Stimulated activated CD4-positive, alpha-beta T cell treated with anti-CD3 and anti-CD28 coated beads, Interleukin-12 subunit alpha, Interleukin-12 subunit beta, amount 100 ng/mL, for 24 hours (primary cell): ENCODE data around the gene POTEH.
"Not testable (repeated sequence)": the region's sequence is repeated elsewhere in the genome, so short reads cannot be mapped to it uniquely, and the experiment has no call there.

Experiments used
- DNase-seq, 2 experiments: peaks; one replicate each; pipeline ENCODE4 v3.0.0-alpha.2; 2020; ENCODE audit warnings: low read depth in 2 of 2

The POTEH gene

DNA sequence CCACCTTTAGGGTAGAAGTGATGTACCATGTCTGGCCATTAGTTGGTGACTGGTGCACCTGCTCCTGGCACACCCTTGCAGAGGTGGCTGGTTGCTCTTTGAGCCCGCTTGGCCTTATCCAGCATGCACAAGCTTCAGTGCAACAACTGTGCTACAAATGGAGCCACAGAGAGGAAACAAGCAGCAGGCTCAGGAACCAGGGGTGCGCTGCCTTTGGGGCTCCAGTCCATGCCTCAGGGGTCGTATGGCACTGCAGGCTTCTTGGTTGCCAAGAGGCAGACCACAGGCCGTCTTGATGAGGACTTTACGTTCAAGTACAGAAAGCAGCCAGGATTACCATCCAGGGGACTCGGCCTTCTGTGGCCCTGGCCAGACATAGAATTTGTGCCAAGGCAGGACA is 44.6 kb downstream of the POTEH start:
- DNase-seq: not testable (repeated sequence)

DNA sequence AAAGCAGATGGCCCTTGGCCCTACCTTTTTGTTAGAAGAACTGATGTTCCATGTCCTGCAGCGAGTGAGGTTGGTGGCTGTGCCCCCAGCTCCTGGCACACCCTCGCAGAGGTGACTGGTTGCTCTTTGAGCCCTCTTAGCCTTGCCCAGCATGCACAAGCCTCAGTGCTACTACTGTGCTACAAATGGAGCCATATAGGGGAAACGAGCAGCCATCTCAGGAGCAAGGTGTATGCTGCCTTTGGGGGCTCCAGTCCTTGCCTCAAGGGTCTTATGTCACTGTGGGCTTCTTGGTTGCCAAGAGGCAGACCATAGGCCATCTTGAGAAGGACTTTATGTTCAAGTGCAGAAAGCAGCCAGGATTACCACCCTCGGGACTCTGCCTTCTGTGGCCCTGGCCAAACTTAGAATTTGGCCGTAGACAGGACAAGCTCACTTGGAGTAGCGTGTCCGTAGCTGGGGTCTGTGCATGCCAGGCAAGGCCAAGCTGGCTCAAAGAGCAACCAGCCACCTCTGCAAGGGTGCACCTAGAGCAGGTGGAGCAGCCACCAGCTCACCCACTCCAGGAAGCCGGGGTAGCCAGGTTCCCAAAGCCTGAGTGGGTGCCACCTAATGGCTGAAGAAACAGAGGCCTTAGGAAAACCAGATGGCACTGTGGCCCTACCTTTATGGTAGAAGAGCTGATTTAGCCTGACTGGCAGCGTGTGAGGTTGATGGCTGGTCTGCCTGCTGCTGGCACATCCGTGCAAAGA is 48.5 kb downstream of the POTEH start:
- DNase-seq: not testable (repeated sequence)

DNA sequence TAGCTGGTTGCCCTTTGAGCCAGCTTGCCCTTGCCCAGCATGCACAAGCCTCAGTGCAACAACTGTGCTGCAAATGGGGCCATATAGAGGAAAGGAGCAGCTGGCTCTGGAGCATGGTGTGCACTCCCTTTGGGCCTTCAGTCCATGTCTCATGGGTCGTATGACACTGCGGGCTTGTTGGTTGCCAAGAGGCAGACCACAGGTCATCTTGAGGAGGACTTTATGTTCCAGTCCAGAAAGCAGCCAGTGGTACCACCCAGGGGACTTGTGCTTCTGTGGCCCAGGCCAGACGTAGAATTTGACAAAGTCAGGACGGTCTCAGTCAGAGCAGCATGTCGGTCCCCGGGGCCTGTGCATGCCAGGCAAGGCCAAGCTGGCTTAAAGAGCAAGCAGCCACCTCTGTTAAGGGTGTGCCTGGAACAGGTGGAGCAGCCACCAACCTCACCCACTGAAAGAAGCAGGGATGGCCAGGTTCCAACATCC is 49.1 kb downstream of the POTEH start:
- not testable (repeated sequence) for DNase-seq

DNA sequence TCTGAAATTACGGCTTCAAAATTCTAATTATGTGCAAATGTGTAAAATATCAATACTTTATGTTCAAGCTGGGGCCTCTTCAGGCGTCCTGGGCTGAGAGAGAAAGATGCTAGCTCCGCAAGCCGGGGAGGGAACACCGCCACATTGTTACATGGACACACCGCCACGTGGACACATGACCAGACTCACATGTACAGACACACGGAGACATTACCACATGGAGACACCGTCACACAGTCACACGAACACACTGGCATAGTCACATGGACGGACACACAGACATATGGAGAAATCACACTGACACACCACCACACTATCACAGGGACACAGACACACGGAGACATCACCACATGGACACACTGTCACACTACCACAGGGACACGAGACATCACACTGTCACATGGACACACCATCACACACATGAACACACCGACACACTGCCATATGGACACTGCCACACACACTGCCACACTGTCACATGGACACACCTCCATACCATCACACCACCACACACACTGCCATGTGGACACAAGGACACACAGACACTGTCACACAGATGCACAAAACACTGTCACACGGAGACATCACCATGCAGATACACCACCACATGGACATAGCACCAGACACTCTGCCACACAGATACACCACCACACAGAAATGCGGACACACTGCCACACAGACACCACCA is 58.0 kb downstream of the POTEH start:
- not testable (repeated sequence) for DNase-seq

DNA sequence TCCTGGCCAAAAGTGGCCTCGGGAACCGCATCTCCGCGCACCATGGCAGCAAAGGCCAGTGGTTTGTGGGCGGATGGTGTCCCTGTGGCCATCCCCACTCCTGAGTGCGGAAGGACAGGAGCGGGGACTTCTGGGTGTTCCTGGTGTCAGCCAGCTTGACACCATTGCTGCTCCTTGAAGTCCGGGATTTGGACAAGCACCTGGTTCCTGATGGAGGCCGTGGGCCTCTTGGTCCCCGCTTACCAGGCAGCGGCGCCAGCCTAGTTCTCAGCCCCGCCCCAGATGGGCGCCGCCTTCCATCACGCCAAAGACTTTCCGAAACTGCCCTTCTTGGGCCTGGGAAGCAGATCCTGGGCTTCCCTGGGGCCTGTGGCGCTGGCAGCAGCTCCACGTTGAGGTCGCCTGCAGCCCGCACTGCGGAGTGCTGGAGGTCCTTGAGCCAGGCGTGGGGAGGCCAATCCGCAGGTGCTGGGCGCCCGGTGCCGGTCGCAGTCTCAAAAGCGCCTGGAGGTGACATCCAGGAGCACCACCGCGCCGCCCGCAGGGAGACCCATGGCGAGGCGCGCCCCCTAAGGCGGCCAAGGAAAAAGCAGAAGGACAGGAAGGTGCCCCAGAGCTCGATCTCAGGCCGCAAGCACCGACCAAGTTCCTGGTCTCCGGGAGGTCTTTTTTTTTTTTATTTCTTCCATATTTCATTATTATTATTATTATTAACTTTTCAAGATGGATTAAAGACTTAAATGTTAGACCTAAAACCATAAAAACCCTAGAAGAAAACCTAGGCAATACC is 59.5 kb downstream of the POTEH start:
- DNase-seq: not testable (repeated sequence)

DNA sequence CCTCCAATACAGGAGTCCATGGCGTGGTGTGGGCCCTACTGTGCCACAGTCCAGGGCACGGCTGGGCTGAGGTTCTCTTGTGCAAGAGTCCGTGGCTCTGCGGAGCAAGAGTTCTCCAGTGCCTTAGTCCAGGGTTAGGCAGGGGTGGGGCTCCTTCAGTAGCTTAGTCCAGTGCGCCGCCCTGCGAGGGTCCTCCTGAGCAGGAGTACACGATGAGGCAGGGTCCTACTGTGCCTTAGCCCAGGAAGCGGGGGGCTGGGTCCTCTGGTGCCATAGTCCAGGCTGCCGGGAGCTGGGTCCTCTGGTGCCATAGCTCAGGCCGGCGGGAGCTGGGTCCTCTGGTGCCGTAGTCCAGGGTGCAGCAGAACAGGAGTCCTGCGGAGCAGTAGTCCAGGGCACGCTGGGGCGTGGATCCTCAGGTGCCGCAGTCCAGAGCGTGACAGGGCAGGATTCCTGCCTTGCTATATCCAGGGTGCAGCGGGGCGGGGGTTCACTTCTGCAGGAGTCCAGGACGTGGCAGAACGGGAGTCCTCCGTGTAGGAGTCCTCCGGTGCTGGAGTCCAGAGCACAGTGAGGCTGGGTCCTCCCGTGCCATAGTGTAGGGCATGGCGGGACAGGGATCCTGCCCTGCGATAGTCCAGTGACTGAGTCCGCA is 69.7 kb downstream of the POTEH start:
- not testable (repeated sequence) for DNase-seq

DNA sequence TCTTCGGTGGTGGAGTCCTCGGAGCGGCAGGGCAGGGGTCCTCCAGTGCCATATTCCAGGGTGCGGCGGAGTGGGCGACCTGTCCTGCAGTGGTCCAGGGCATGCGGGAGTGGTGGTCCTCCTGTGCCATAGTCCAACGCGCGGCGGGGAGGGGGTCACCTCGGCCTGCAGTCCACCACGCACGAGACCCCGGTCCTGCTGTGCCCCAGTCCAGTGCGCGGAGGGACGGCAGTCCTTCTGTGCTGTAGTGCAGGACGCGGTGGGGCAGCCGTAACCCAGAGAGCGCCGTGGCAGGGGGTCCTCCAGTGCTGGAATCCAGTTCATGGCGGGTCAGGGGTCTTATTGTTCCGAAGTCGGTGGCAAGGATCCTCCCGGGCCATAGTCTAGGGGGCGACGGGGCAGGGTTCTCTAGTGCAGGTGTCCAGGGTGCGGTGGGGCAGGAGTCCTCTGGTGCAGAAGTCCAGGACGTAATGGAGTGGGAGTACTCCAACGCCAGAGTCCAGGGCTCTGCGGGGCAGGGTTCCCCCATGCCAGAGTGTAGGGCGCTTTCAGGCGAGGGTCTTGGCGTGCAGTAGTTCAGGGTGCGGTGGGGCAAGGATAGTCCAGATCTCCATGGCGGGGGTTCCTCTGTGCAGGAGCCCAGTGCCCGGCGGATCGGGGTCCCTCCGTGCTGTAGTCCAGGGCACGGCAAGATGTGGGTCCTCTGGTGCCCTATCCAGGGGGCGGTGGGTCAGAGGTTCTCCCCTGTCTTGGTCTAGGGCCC is 70.7 kb downstream of the POTEH start:
- not testable (repeated sequence) for DNase-seq

DNA sequence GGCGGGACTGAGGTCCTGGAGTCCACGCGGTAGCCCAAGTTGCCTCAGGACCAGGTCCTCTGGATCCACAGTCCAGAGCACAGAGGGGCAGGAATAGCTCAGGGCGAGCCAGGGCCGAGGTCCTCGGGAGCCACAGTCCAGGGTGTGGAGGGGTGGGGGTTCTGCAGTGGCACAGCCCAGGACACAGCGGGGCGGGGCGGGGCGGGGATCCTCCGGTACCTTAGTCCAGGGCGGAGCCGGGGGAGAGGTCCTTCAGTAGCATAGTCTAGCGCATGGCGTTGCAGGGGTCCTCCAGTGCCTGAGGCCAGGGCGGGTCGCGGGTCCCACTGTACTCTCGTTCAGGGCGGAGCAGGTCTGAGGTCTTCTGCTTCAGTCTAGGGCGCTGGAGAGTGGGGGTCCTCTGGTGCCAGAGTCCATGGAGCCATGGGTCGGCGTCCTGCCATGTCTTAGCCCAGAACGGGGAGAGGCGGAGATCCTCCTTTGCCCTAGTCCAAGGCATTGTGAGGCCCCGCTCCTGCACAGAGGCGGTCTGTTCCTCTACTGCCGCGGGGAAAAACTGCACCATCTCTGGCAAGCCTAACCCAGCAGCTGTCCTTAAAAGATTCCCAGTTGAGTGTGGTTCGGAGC is 71.4 kb downstream of the POTEH start:
- DNase-seq: not testable (repeated sequence)

DNA sequence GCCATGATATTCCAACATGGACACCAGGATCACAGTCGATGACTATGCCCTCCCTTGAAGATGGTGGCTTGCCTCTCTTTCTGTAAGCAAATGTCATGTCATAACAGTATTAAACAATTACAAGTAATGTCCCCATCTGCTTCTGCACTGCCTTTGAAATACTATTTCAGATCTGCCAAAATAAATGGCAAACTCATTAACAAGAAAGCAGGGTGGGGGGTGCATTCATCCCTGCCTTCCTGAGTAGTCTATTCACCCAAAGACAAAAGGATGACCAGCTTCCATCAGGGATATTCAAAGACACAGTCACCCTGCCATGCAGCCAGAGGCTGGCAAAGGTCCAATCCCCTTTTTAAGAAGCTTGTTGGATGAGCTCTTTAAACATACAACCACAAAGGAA is 73.7 kb downstream of the POTEH start:
- DNase-seq: not testable (repeated sequence)
